OCI-LY7 (cell line): ENCODE data around the gene TMEM95. TPM values are rescaled to one million over a fixed set of nuclear protein-coding genes. Genes with fewer than 3 reads are reported as not detected.

Experiments
- BruUV-seq: library from RNA; stranded (reverse); fragments of 400-500 nt; replicated peaks from 2 replicates; lab custom pipeline; 2021; lab: Mats Ljungman, UMichigan
- CTCF ChIA-PET: fragments of 300-600 bp; sonication (Branson Sonifier 250); formaldehyde crosslinking; loops from one replicate; lab custom pipeline; 2022; ENCODE audit warnings: antibody characterized with exemption; ENCODE audit not compliant: unreplicated experiment; lab: Charles Lee
- POLR2A ChIA-PET: fragments of 300-600 bp; sonication (Branson Sonifier 250); formaldehyde crosslinking; loops from one replicate; lab custom pipeline; 2022; ENCODE audit warnings: antibody characterized with exemption; lab: Charles Lee
- DNase-seq: peaks from one replicate; pipeline ENCODE4 v3.0.0-alpha.2; 2015; ENCODE audit warnings: low spot score
- H2AFZ ChIP-seq: fragments of 200-600 bp; sonication (generic), shearing (Covaris generic); 2 replicates; pipeline ENCODE4 v1.6.1; 2014; ENCODE audit warnings: mild to moderate bottlenecking, antibody characterized with exemption, low read length, moderate library complexity
- H3K27ac ChIP-seq: fragments of 200-600 bp; sonication (generic); 2 replicates; pipeline ENCODE4 v1.5.1; 2014; ENCODE audit warnings: mixed run types, low read depth, mild to moderate bottlenecking, moderate library complexity, low read length, inconsistent platforms; ENCODE audit not compliant: poor library complexity, severe bottlenecking
- H3K36me3 ChIP-seq: fragments of 200-600 bp; sonication (generic); 2 replicates; pipeline ENCODE4 v1.6.1; 2014; ENCODE audit warnings: mild to moderate bottlenecking, antibody characterized with exemption, low read length, moderate library complexity, mixed read lengths; ENCODE audit not compliant: insufficient read depth
- H3K4me1 ChIP-seq: fragments of 200-600 bp; sonication (generic); 2 replicates; pipeline ENCODE4 v1.5.1; 2014; ENCODE audit warnings: mild to moderate bottlenecking, low read length; ENCODE audit not compliant: insufficient read depth, poor library complexity, severe bottlenecking
- H3K4me2 ChIP-seq: fragments of 200-600 bp; sonication (generic); 2 replicates; pipeline ENCODE4 v1.6.1; 2014; ENCODE audit warnings: mild to moderate bottlenecking, low read length
- H3K4me3 ChIP-seq: fragments of 200-600 bp; sonication (generic); 2 replicates; pipeline ENCODE4 v1.5.1; 2014; ENCODE audit warnings: mild to moderate bottlenecking, low read depth, low read length; ENCODE audit not compliant: poor library complexity, severe bottlenecking
- H3K79me2 ChIP-seq: fragments of 200-600 bp; sonication (generic); 2 replicates; pipeline ENCODE4 v1.6.1; 2016; ENCODE audit warnings: low read depth, mild to moderate bottlenecking, low read length, moderate library complexity, mixed read lengths; ENCODE audit not compliant: insufficient read depth
- H3K9me2 ChIP-seq: fragments of 200-600 bp; sonication (generic); 2 replicates; pipeline ENCODE4 v1.6.1; 2016; ENCODE audit warnings: mild to moderate bottlenecking, low read length, mixed read lengths; ENCODE audit not compliant: insufficient read depth
- H3K9me3 ChIP-seq: fragments of 200-600 bp; sonication (generic); 2 replicates; pipeline ENCODE4 v1.6.1; 2014; ENCODE audit warnings: mild to moderate bottlenecking, mixed run types, low read length, mixed read lengths
- H4K20me1 ChIP-seq: fragments of 200-600 bp; sonication (generic); 2 replicates; pipeline ENCODE4 v1.6.1; 2014; ENCODE audit warnings: mild to moderate bottlenecking, antibody characterized with exemption, low read length, moderate library complexity, mixed read lengths; ENCODE audit not compliant: insufficient read depth
- EZH2phosphoT487 ChIP-seq: fragments of 200-600 bp; sonication (generic); IDR thresholded peaks from 2 replicates; pipeline ENCODE4 v1.6.1; 2018; ENCODE audit warnings: low read depth, borderline replicate concordance, mild to moderate bottlenecking, mixed run types, antibody characterized with exemption, low read length, moderate library complexity, mixed read lengths
- intact Hi-C: fragments of 100-400 bp; cut with micrococcal nuclease; formaldehyde crosslinking; loops from one replicate; pipeline ENCODE4 v1.10.0; 2022; ENCODE audit not compliant: unreplicated experiment
- total RNA-seq, 2 experiments: library from RNA; depleted of rRNA in 1 of 2; stranded (reverse); fragments of >200 nt in 1 of 2; shearing (Covaris generic) in 1 of 2; gene quantifications; 2 replicates each; pipeline ENCODE4 v1.2.3, GENCODE V29; 2014 to 2022
- TF ChIP-seq, protein P1 (sequence below): fragments of 200-600 bp; sonication (generic); conservative IDR thresholded peaks from 2 replicates; pipeline ENCODE4 v1.5.1; 2014; ENCODE audit warnings: mild to moderate bottlenecking, antibody characterized with exemption, low read length, moderate library complexity, mixed read lengths

Gene TMEM95
- total RNA-seq, 2 experiments from 2014 or later: not detected

GRCh38 chr17:7315570-7316235 lies 39.3 kb upstream of the TMEM95 start:
- Histone ChIP-seq H3K27ac (peak overlapping the region; percentile 79), H3K9me2 (no peaks in the 10 kb centered on the region), H3K36me3 (peaks cover 82% of the 10 kb centered on the region), H3K4me2 (peak overlapping the region; percentile 96), H2AFZ (no peak overlapping the region; the same call in 1 of the 2 replicates), H3K4me3 (peak overlapping the region; percentile 95), H3K79me2 (peaks cover 19% of the 10 kb centered on the region), H3K4me1 (peaks cover 40% of the 10 kb centered on the region), H3K9me3 (no peaks in the 10 kb centered on the region), H4K20me1 (peaks cover 7% of the 10 kb centered on the region)
- BruUV-seq: no TSS peak
- no peak for DNase-seq
- TF ChIP-seq, protein P1, sequence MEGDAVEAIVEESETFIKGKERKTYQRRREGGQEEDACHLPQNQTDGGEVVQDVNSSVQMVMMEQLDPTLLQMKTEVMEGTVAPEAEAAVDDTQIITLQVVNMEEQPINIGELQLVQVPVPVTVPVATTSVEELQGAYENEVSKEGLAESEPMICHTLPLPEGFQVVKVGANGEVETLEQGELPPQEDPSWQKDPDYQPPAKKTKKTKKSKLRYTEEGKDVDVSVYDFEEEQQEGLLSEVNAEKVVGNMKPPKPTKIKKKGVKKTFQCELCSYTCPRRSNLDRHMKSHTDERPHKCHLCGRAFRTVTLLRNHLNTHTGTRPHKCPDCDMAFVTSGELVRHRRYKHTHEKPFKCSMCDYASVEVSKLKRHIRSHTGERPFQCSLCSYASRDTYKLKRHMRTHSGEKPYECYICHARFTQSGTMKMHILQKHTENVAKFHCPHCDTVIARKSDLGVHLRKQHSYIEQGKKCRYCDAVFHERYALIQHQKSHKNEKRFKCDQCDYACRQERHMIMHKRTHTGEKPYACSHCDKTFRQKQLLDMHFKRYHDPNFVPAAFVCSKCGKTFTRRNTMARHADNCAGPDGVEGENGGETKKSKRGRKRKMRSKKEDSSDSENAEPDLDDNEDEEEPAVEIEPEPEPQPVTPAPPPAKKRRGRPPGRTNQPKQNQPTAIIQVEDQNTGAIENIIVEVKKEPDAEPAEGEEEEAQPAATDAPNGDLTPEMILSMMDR: no peak
- TF ChIP-seq EZH2phosphoT487: no peak
- intact Hi-C loops: loop anchor here (5.0 kb wide), 1 partner anchor 37 kb away; the partner anchor contains the start of gene KCTD11
- CTCF ChIA-PET: interaction anchor here (0.5 kb wide), 1 partner anchor 109 kb away, joined by 4 read pairs; the partner anchor contains the start of gene SPEM2
- POLR2A ChIA-PET: interaction anchor here (0.8 to 1.7 kb wide), 3 partner anchors 15 to 88 kb away, joined by 4 to 10 read pairs (median 6); partner anchors contain the start of genes ACAP1 and TMEM256

DNA sequence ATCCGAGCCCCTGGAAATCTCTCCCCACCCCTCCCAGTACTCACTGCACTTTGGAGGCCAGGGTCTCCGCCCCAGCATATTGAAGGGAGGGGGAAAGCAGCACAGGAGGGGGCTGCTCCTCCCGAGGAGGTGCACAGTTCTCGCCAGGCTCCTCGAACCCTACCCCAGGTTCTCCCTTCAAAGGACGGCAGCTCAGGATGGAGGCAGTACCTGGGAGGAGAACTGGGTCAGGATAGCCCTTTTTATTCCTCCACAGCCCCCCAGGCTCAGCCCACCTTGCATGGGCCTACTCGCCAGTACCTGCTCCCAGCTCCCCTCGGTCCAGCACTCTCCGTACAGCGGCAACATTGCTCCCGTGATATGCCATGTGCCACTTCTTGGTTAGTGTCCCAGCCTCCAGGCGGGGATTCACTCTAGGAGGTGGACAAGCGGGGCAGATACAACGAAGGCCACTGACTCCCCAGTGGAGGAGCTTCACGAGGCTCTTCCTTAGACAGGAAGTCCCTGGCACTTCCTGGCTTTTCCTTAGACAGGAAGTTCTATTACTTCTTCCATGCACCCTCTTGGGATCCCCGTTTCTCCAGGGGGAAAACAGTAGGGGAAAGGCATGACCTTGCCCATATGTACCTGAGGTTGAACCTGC lies 37.7 kb upstream of the TMEM95 start:
- Histone ChIP-seq H3K36me3 (peaks cover 84% of the 10 kb centered on the region), H3K27ac (no peak overlapping the region), H3K4me1 (peaks cover 29% of the 10 kb centered on the region), H3K79me2 (peaks cover 9% of the 10 kb centered on the region; the same call in 1 of the 2 replicates), H4K20me1 (peaks cover 4% of the 10 kb centered on the region; the same call in 1 of the 2 replicates), H2AFZ (no peak overlapping the region), H3K9me3 (no peaks in the 10 kb centered on the region), H3K9me2 (no peaks in the 10 kb centered on the region), H3K4me3 (no peak overlapping the region), H3K4me2 (no peak overlapping the region)
- TF ChIP-seq, protein P1: no peak
- TF ChIP-seq EZH2phosphoT487: no peak
- DNase-seq: no peak
- CTCF ChIA-PET: no interaction called here
- POLR2A ChIA-PET: no interaction called here
- intact Hi-C loops: loop anchor here (5.0 kb wide), 1 partner anchor 35 kb away; the partner anchor contains the start of gene KCTD11
- no TSS peak for BruUV-seq
